Stimulated activated CD4-positive, alpha-beta T cell treated with anti-CD3 and anti-CD28 coated beads, Interleukin-2, amount 100 ng/mL, for 24 hours (primary cell): Measurements from ENCODE around the gene TIAL1.

Experiments
- DNase-seq, 2 donors: peaks; one replicate each; pipeline ENCODE4 v3.0.0-alpha.2; 2020

The TIAL1 gene

GRCh38 chr10:119526621-119527592 lies 69.9 kb downstream of the TIAL1 start:
- DNase-seq, result no peak

GRCh38 chr10:119526149-119526548 lies 70.6 kb downstream of the TIAL1 start:
- no peak for DNase-seq

- DNase-seq, result no peak
Measured at GRCh38 chr10:119525116-119525515, 71.6 kb downstream of the TIAL1 start.

- no peak for DNase-seq
Measured at GRCh38 chr10:119524720-119525070, 72.1 kb downstream of the TIAL1 start.

- DNase-seq, result no peak
Measured at GRCh38 chr10:119523895-119524719, 72.7 kb downstream of the TIAL1 start.
